Measurements from ENCODE around the gene TARP.

Gene TARP

GRCh38 chr7:38296059-38296857 is 22.8 kb upstream of the TARP start:
- Mint-ChIP-seq H3K4me1 (ENCODE audit: low read depth) (no peaks in the 10 kb centered on the region), H3K36me3 (ENCODE audit: low read depth) (no peaks in the 10 kb centered on the region), H3K27me3 (no peaks in the 10 kb centered on the region), H3K27ac (no peak overlapping the region), H3K9me3 (no peaks in the 10 kb centered on the region), H3K4me3 (no peak overlapping the region)
- TF ChIP-seq CTCF (IDR thresholded peaks at IDR 0.05) = no peak
- intact Hi-C loops (cut with micrococcal nuclease) = no loop called here
- POLR2A ChIA-PET = no interaction called here
- ATAC-seq (no peak), DNase-seq (no peak)
- CTCF ChIA-PET = no interaction called here

GRCh38 chr7:38294926-38295325 is 21.5 kb upstream of the TARP start:
- Mint-ChIP-seq H3K27ac (no peak overlapping the region), H3K9me3 (no peaks in the 10 kb centered on the region), H3K4me1 (ENCODE audit: low read depth) (no peaks in the 10 kb centered on the region), H3K27me3 (no peaks in the 10 kb centered on the region), H3K4me3 (no peak overlapping the region), H3K36me3 (ENCODE audit: low read depth) (no peaks in the 10 kb centered on the region)
- no peak for ATAC-seq
- ChIA-PET POLR2A (no interaction called here), CTCF (no interaction called here)
- intact Hi-C loops (cut with micrococcal nuclease) = no loop called here
- DNase-seq = no peak
- TF ChIP-seq CTCF (IDR thresholded peaks at IDR 0.05) = no peak

GRCh38 chr7:38292442-38292841 is 19.0 kb upstream of the TARP start:
- no peak overlapping the region for H3K4me3 Mint-ChIP-seq
- POLR2A ChIA-PET = no interaction called here
- H3K27me3 Mint-ChIP-seq = no peaks in the 10 kb centered on the region
- intact Hi-C loops (cut with micrococcal nuclease) = no loop called here
- no peak for TF ChIP-seq CTCF (IDR thresholded peaks at IDR 0.05)
- H3K36me3 Mint-ChIP-seq (ENCODE audit: low read depth) = no peaks in the 10 kb centered on the region
- H3K27ac Mint-ChIP-seq = no peak overlapping the region
- DNase-seq = no peak
- ATAC-seq = no peak
- CTCF ChIA-PET = interaction anchor here (1.0 kb wide), 1 partner anchor 77 kb away, joined by 3 read pairs; no protein-coding TSS in a partner anchor
- H3K9me3 Mint-ChIP-seq = no peaks in the 10 kb centered on the region
- H3K4me1 Mint-ChIP-seq (ENCODE audit: low read depth) = no peaks in the 10 kb centered on the region

- CTCF ChIA-PET = interaction anchor here (1.0 kb wide), 1 partner anchor 76 kb away, joined by 3 read pairs; no protein-coding TSS in a partner anchor
- intact Hi-C loops (cut with micrococcal nuclease) = no loop called here
- H3K27me3 Mint-ChIP-seq = no peaks in the 10 kb centered on the region
- no peak overlapping the region for H3K27ac Mint-ChIP-seq
- POLR2A ChIA-PET = no interaction called here
- no peaks in the 10 kb centered on the region for H3K4me1 Mint-ChIP-seq (ENCODE audit: low read depth)
- TF ChIP-seq CTCF (IDR thresholded peaks at IDR 0.05) = no peak
- DNase-seq = no peak
- no peaks in the 10 kb centered on the region for H3K9me3 Mint-ChIP-seq
- no peak overlapping the region for H3K4me3 Mint-ChIP-seq
- no peaks in the 10 kb centered on the region for H3K36me3 Mint-ChIP-seq (ENCODE audit: low read depth)
- ATAC-seq = no peak
These were observed 18.2 kb upstream of the TARP start for GRCh38 chr7:38291650-38292049.

GRCh38 chr7:38291117-38291647 is 17.7 kb upstream of the TARP start:
- Mint-ChIP-seq H3K27me3 (no peaks in the 10 kb centered on the region), H3K9me3 (no peaks in the 10 kb centered on the region), H3K27ac (no peak overlapping the region), H3K4me3 (no peak overlapping the region), H3K4me1 (ENCODE audit: low read depth) (no peaks in the 10 kb centered on the region), H3K36me3 (ENCODE audit: low read depth) (no peaks in the 10 kb centered on the region)
- no peak for TF ChIP-seq CTCF (IDR thresholded peaks at IDR 0.05)
- no peak for DNase-seq
- CTCF ChIA-PET = no interaction called here
- POLR2A ChIA-PET = no interaction called here
- intact Hi-C loops (cut with micrococcal nuclease) = no loop called here
- ATAC-seq = no peak
